ENCODE data around the gene KDM6A. TPM values are rescaled to one million over a fixed set of nuclear protein-coding genes. Genes with fewer than 3 reads are reported as not detected.
"Not testable (repeated sequence)": the region's sequence is repeated elsewhere in the genome, so short reads cannot be mapped to it uniquely, and the experiment has no call there.

Gene KDM6A
- total RNA-seq, 1 donor from 2014 or later: 8.5 TPM

- DNase-seq (ENCODE audit: low read depth): no peak
- TF ChIP-seq CTCF (conservative IDR thresholded peaks at IDR 0.05; ENCODE audit: low read depth, low read length): no peak
Measured at GRCh38 chrX:45134775-45135174, 261.8 kb downstream of the KDM6A start.

GRCh38 chrX:45135391-45136075 is 262.5 kb downstream of the KDM6A start:
- not testable (repeated sequence) for DNase-seq (ENCODE audit: low read depth); H3K4me3 ChIP-seq (ENCODE audit: low read depth, low read length)

More at GRCh38 chrX:45134775-45135174, 261.8 kb downstream of the KDM6A start:
- no peak overlapping the region for H3K4me3 ChIP-seq (ENCODE audit: low read depth, low read length)

- no peak for TF ChIP-seq CTCF (conservative IDR thresholded peaks at IDR 0.05; ENCODE audit: low read depth, low read length)
- DNase-seq (ENCODE audit: low read depth): no peak
- H3K4me3 ChIP-seq (ENCODE audit: low read depth, low read length): no peak overlapping the region
Measured at GRCh38 chrX:45137531-45137930, 264.5 kb downstream of the KDM6A start.

GRCh38 chrX:45138525-45138924 is 265.5 kb downstream of the KDM6A start:
- no peak overlapping the region for H3K4me3 ChIP-seq (ENCODE audit: low read depth, low read length)
- no peak for DNase-seq (ENCODE audit: low read depth)
- no peak for TF ChIP-seq CTCF (conservative IDR thresholded peaks at IDR 0.05; ENCODE audit: low read depth, low read length)

- TF ChIP-seq CTCF (conservative IDR thresholded peaks at IDR 0.05; ENCODE audit: low read depth, low read length): no peak
- DNase-seq (ENCODE audit: low read depth): no peak
- no peak overlapping the region for H3K4me3 ChIP-seq (ENCODE audit: low read depth, low read length)
Measured at GRCh38 chrX:45140812-45141211, 267.8 kb downstream of the KDM6A start.

GRCh38 chrX:45142185-45142584 is 269.2 kb downstream of the KDM6A start:
- no peak overlapping the region for H3K4me3 ChIP-seq (ENCODE audit: low read depth, low read length)
- no peak for TF ChIP-seq CTCF (conservative IDR thresholded peaks at IDR 0.05; ENCODE audit: low read depth, low read length)
- DNase-seq (ENCODE audit: low read depth): no peak

- TF ChIP-seq CTCF (conservative IDR thresholded peaks at IDR 0.05; ENCODE audit: low read depth, low read length): no peak
Measured at GRCh38 chrX:45143455-45143854, 270.5 kb downstream of the KDM6A start.

More at GRCh38 chrX:45143455-45143854, 270.5 kb downstream of the KDM6A start:
- H3K4me3 ChIP-seq (ENCODE audit: low read depth, low read length): no peak overlapping the region
- DNase-seq (ENCODE audit: low read depth): no peak
